K562 (cell line): ENCODE measurements around the gene DCXR. TPM values are rescaled to one million over a fixed set of nuclear protein-coding genes. Genes with fewer than 3 reads are reported as not detected.
A peak's percentile ranks its signal among the peaks of the same experiment; 100 is the strongest.

Source experiments
- ATAC-seq: fragments of 200-7000 bp; cut with Tn5 transposase; 3 replicates; pipeline ENCODE4 v1.9.1; 2020; ENCODE audit warnings: moderate library complexity
- BruUV-seq: library from RNA; stranded (reverse); fragments of 400-500 nt; replicated peaks from 2 replicates; lab custom pipeline; 2021; lab: Mats Ljungman, UMichigan
- CTCF ChIA-PET: fragments of 300-600 bp; formaldehyde crosslinking; extraction: SDS; loops from one replicate; lab custom pipeline; 2021; ENCODE audit warnings: low intra/inter-chr PET ratio; lab: Yijun Ruan, JAX
- POLR2A ChIA-PET: fragments of 300-600, 350-650 bp; sonication (Branson Sonifier 250); formaldehyde crosslinking; extraction: SDS; loops from one replicate; lab custom pipeline; 2021; ENCODE audit warnings: antibody characterized with exemption, inconsistent platforms; lab: Yijun Ruan, JAX
- DNase-seq, 4 experiments: peaks; one replicate each; pipeline versions ENCODE4 v3.0.0 to v3.0.0-alpha.2; 2011 to 2018; ENCODE audit warnings: low spot score in 3 of 4, mixed read lengths in 3 of 4; ENCODE audit errors: extremely low read depth in 1 of 4
- FAIRE-seq: peaks from 2 replicates; lab custom pipeline; 2011; peaks lifted over from hg19 to GRCh38; lab: Jason Lieb, UNC
- H2AFZ ChIP-seq: 2 replicates; pipeline ENCODE4 v1.6.0; 2011; ENCODE audit warnings: low read depth, low read length, control low read depth, inconsistent platforms
- H3K27ac ChIP-seq: fragments of 200-600 bp; 3 replicates; pipeline ENCODE4 v1.8.0; 2011; ENCODE audit warnings: low read depth, mild to moderate bottlenecking, control low read depth, inconsistent platforms, low read length, moderate library complexity, mixed read lengths; ENCODE audit errors: extremely low read depth
- H3K27me3 ChIP-seq, 2 experiments: fragments of 300-600 bp in 1 of 2; 2 replicates in 1 of 2; 3 replicates in 1 of 2; pipeline versions ENCODE4 v1.6.0 to v1.8.0; 2011; ENCODE audit warnings: inconsistent platforms in 2 of 2, low read length in 2 of 2, mild to moderate bottlenecking in 1 of 2, mixed read lengths in 1 of 2, moderate library complexity in 1 of 2; ENCODE audit not compliant: control insufficient read depth in 2 of 2, insufficient read depth in 2 of 2
- H3K36me3 ChIP-seq: fragments of 300-600 bp; 3 replicates; pipeline ENCODE4 v1.8.0; 2011; ENCODE audit warnings: mild to moderate bottlenecking, low read length, inconsistent platforms; ENCODE audit not compliant: control insufficient read depth, insufficient read depth
- H3K4me1 ChIP-seq, 2 experiments: fragments of 200-600 bp in 1 of 2; replicated peaks in 1 of 2; 2 replicates in 1 of 2; 3 replicates in 1 of 2; pipeline versions ENCODE4 v1.5.1 to v1.8.0; 2011; ENCODE audit warnings: inconsistent platforms in 2 of 2, low read length in 2 of 2, mild to moderate bottlenecking in 1 of 2, mixed read lengths in 1 of 2, moderate library complexity in 1 of 2; ENCODE audit not compliant: control insufficient read depth in 2 of 2, insufficient read depth in 2 of 2
- H3K4me2 ChIP-seq: 2 replicates; pipeline ENCODE4 v1.6.1; 2011; ENCODE audit warnings: low read length, control low read depth, inconsistent platforms, mixed read lengths; ENCODE audit not compliant: insufficient read depth
- H3K4me3 ChIP-seq: fragments of 200-600 bp; sonication (generic), shearing (Covaris generic); 2 replicates; pipeline ENCODE4 v1.5.1; 2016; ENCODE audit warnings: control low read depth, inconsistent platforms
- H3K79me2 ChIP-seq: fragments of 200-600 bp; 3 replicates; pipeline ENCODE4 v1.8.0; 2011; ENCODE audit warnings: low read length, inconsistent platforms; ENCODE audit not compliant: control insufficient read depth, insufficient read depth
- H3K9ac ChIP-seq, 2 experiments: 2 replicates each; pipeline versions ENCODE4 v1.6.0 to v1.6.1; 2011; ENCODE audit warnings: low read depth in 2 of 2, low read length in 2 of 2, control low read depth in 1 of 2, inconsistent platforms in 1 of 2, mild to moderate bottlenecking in 1 of 2, mixed read lengths in 1 of 2; ENCODE audit not compliant: insufficient read depth in 1 of 2
- H3K9me1 ChIP-seq: one replicate; pipeline ENCODE4 v1.6.0; 2011; ENCODE audit warnings: inconsistent platforms, mild to moderate bottlenecking, low read length, moderate library complexity; ENCODE audit not compliant: control insufficient read depth, insufficient read depth
- H3K9me3 ChIP-seq: replicated peaks from 2 replicates; pipeline ENCODE4 v1.5.1; 2011; ENCODE audit warnings: low read depth, low read length, inconsistent platforms; ENCODE audit not compliant: control insufficient read depth, insufficient read depth
- H4K20me1 ChIP-seq: replicated peaks from 2 replicates; pipeline ENCODE4 v1.6.1; 2011; ENCODE audit warnings: low read length, inconsistent platforms, mixed read lengths; ENCODE audit not compliant: control insufficient read depth, insufficient read depth
- ARID4B ChIP-seq: sonication (generic); formaldehyde crosslinking; IDR thresholded peaks from 2 replicates; pipeline ENCODE4 v1.8.0; 2022; ENCODE audit warnings: mild to moderate bottlenecking, missing genetic modification reagents
- ASH1L ChIP-seq: fragments of 450-650 bp; IDR thresholded peaks from 2 replicates; pipeline ENCODE4 v1.6.1; 2018; ENCODE audit warnings: borderline replicate concordance, mild to moderate bottlenecking, low read depth; ENCODE audit not compliant: partially characterized antibody
- DPF2 ChIP-seq: fragments of 450-650 bp; IDR thresholded peaks from 2 replicates; pipeline ENCODE4 v1.6.1; 2016
- HCFC1 ChIP-seq: IDR thresholded peaks from 2 replicates; pipeline ENCODE4 v1.6.1; 2012; ENCODE audit warnings: low read depth, low read length, improper control_type of control experiment
- HDAC3 ChIP-seq: fragments of 450-650 bp; IDR thresholded peaks from 2 replicates; pipeline ENCODE4 v1.6.1; 2018; ENCODE audit warnings: borderline replicate concordance, mild to moderate bottlenecking, moderate library complexity; ENCODE audit not compliant: partially characterized antibody
- HDGF ChIP-seq: fragments of 450-650 bp; IDR thresholded peaks from 2 replicates; pipeline ENCODE4 v1.6.1; 2016
- NKRF ChIP-seq: fragments of 450-650 bp; IDR thresholded peaks from 2 replicates; pipeline ENCODE4 v1.6.1; 2016; ENCODE audit warnings: borderline replicate concordance
- PHF20 ChIP-seq: fragments of 450-650 bp; IDR thresholded peaks from 2 replicates; pipeline ENCODE4 v1.6.1; 2018; ENCODE audit not compliant: partially characterized antibody
- SNRNP70 ChIP-seq: fragments of 200-400 bp; formaldehyde crosslinking; optimal IDR thresholded peaks from 2 replicates; pipeline ENCODE3; 2017; ENCODE audit warnings: low read depth, low read length
- STAG1 ChIP-seq: sonication (generic); formaldehyde crosslinking; IDR thresholded peaks from 2 replicates; pipeline ENCODE4 v1.5.0; 2020; ENCODE audit warnings: missing genetic modification reagents, borderline replicate concordance
- ZBTB5 ChIP-seq: fragments of 450-650 bp; IDR thresholded peaks from 2 replicates; pipeline ENCODE4 v1.6.1; 2017; ENCODE audit warnings: antibody characterized with exemption
- ZNF57 ChIP-seq: fragments of 450-650 bp; formaldehyde crosslinking; IDR thresholded peaks from 2 replicates; pipeline ENCODE4 v1.4.0; 2020; ENCODE audit warnings: mild to moderate bottlenecking, moderate library complexity
- ZNF830 ChIP-seq: fragments of 250-450 bp; sonication (Bioruptor Pico); IDR thresholded peaks from 2 replicates; pipeline ENCODE4 v1.5.0; 2021; ENCODE audit warnings: mild to moderate bottlenecking
- WGBS: fragments of 100-300 bp; shearing (Covaris generic); methylation state at CpG from one replicate; pipeline ENCODE4 v1.1.6; 2016; ENCODE audit warnings: low coverage, mixed read lengths; ENCODE audit not compliant: insufficient coverage; ENCODE audit errors: missing lambda C conversion rate; 5-methylcytosine and 5-hydroxymethylcytosine counted together
- in situ Hi-C: fragments of 300-500 bp; cut with MboI; formaldehyde crosslinking; loops from 4 replicates; pipeline ENCODE4 v1.15.0; 2018; ENCODE audit warnings: inconsistent platforms, mixed read lengths
- intact Hi-C: fragments of 100-400 bp; cut with micrococcal nuclease; formaldehyde crosslinking; loops from 2 replicates; pipeline ENCODE4 v1.14.2; 2022
- polyA plus RNA-seq, 8 experiments: library from polyadenylated mRNA; depleted of rRNA in 4 of 8; stranded (reverse) in 5 of 8; unstranded in 3 of 8; fragments of >200 nt; fragmentation: Nextera tagmentation in 2 of 8; fragmentation: Illumina TruSeq in 1 of 8; extraction: Ambion mirVana in 2 of 8; extraction: Trizol in 1 of 8; gene quantifications; 2 replicates each; pipeline versions ENCODE4 v1.2.1 to v1.2.3, GENCODE V29; 2011 to 2014; ENCODE audit warnings: inconsistent platforms in 1 of 8, missing spikeins in 1 of 8
- total RNA-seq, 7 experiments: library from RNA; depleted of rRNA in 6 of 7; stranded (reverse); fragments of >200 nt in 6 of 7; fragmentation: Illumina TruSeq in 2 of 7; extraction: Trizol in 2 of 7; gene quantifications; 2 replicates each; pipeline versions ENCODE4 v1.2.1 to v1.2.3, GENCODE V29; 2011 to 2021; ENCODE audit warnings: low replicate concordance in 1 of 7

DCXR gene
- total and polyA plus RNA-seq, 9 of the 15 experiments (the other 6 are each of a cell fraction or from before 2014, with no cell fraction given), result 21.3 to 274 (median 156) TPM

GRCh38 chr17:82051776-82052637, 14.5 kb upstream of the DCXR start, which contains the start of the genes GPS1 and RFNG:
GPS1 (plus strand) TSS chr17:82051898; CDS start chr17:82051932, 34 bp downstream.
RFNG (minus strand) TSS chr17:82051811; CDS start chr17:82051766, 45 bp downstream.
- H3K9ac ChIP-seq, result peak within 1 kb of the TSS; percentile 80 to 97
- peak within 1 kb of the TSS; percentile 88 for H3K4me2 ChIP-seq
- peaks cover 75% of the 10 kb centered on the region; the same call in 2 of the 3 replicates for H3K36me3 ChIP-seq
- peak within 1 kb of the TSS; percentile 98 for H3K4me3 ChIP-seq
- peak within 1 kb of the TSS; percentile 45 for H2AFZ ChIP-seq
- H4K20me1 ChIP-seq, result 0 out of 2 replicates have a peak, but pooled peaks cover 9% of the 10 kb centered on the region
- peak within 1 kb of the TSS; percentile 68 for H3K27ac ChIP-seq
- no TSS peak for BruUV-seq
- no peaks in the 10 kb centered on the region for H3K27me3 ChIP-seq
- H3K79me2 ChIP-seq, result peaks cover 28% of the 10 kb centered on the region
- H3K9me3 ChIP-seq, result no peaks in the 10 kb centered on the region
- ChIA-PET POLR2A (interaction anchor here (0.6 to 1.8 kb wide), 4 partner anchors 11 to 161 kb away, joined by 3 to 7 read pairs (median 3); no protein-coding TSS in a partner anchor), CTCF (no interaction called here)
- intact Hi-C loops, result no loop called here
- ATAC-seq (peak; percentile 87), DNase-seq (peak; percentile 85 to 88 (median 86)), FAIRE-seq (no peak)
- under 1% methylated on average over 49 of the region's 94 CpGs for WGBS
- in situ Hi-C loops, result no loop called here
- peaks cover 2% of the 10 kb centered on the region for H3K9me1 ChIP-seq
- H3K4me1 ChIP-seq, result peaks cover 6 to 92% of the 10 kb centered on the region in 2 experiments; a peak in 3 of 5 replicates
- TF ChIP-seq STAG1 (CRISPR knock-in tag) (no peak), PHF20 (no peak), ASH1L (no peak), ARID4B (CRISPR knock-in tag) (no peak; the same call in 1 of the 2 replicates), ZNF830 (CRISPR knock-in tag) (no peak), NKRF (no peak), HDGF (no peak), DPF2 (no peak), ZBTB5 (no peak), ZNF57 (CRISPR knock-in tag) (no peak), HCFC1 (peak; percentile 76), SNRNP70 (no peak), HDAC3 (no peak)
